Measurements from ENCODE around the gene PNN.
A peak's percentile ranks its signal among the peaks of the same experiment; 100 is the strongest.
"Not testable (repeated sequence)": the region's sequence is repeated elsewhere in the genome, so short reads cannot be mapped to it uniquely, and the experiment has no call there.

PNN gene

DNA sequence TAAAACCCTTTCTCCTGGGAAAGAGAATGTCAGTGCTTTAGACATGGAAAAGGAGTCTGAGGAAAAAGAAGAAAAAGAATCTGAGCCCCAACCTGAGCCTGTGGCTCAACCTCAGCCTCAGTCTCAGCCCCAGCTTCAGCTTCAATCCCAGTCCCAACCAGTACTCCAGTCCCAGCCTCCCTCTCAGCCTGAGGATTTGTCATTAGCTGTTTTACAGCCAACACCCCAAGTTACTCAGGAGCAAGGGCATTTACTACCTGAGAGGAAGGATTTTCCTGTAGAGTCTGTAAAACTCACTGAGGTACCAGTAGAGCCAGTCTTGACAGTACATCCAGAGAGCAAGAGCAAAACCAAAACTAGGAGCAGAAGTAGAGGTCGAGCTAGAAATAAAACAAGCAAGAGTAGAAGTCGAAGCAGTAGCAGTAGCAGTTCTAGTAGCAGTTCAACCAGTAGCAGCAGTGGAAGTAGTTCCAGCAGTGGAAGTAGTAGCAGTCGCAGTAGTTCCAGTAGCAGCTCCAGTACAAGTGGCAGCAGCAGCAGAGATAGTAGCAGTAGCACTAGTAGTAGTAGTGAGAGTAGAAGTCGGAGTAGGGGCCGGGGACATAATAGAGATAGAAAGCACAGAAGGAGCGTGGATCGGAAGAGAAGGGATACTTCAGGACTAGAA lies 6.1 kb downstream of the PNN start:
- no peak for DNase-seq (ENCODE audit: low spot score)

DNA sequence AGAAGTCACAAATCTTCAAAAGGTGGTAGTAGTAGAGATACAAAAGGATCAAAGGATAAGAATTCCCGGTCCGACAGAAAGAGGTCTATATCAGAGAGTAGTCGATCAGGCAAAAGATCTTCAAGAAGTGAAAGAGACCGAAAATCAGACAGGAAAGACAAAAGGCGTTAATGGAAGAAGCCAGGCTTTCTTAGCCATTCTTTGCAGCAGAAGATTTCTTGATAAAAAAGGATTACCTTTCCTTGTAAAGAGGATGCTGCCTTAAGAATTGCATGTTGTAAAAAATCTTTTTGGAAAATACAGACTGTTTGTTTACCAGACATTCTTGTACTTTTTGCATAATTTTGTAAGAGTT lies 6.6 kb downstream of the PNN start:
- DNase-seq (ENCODE audit: low spot score): no peak

DNA sequence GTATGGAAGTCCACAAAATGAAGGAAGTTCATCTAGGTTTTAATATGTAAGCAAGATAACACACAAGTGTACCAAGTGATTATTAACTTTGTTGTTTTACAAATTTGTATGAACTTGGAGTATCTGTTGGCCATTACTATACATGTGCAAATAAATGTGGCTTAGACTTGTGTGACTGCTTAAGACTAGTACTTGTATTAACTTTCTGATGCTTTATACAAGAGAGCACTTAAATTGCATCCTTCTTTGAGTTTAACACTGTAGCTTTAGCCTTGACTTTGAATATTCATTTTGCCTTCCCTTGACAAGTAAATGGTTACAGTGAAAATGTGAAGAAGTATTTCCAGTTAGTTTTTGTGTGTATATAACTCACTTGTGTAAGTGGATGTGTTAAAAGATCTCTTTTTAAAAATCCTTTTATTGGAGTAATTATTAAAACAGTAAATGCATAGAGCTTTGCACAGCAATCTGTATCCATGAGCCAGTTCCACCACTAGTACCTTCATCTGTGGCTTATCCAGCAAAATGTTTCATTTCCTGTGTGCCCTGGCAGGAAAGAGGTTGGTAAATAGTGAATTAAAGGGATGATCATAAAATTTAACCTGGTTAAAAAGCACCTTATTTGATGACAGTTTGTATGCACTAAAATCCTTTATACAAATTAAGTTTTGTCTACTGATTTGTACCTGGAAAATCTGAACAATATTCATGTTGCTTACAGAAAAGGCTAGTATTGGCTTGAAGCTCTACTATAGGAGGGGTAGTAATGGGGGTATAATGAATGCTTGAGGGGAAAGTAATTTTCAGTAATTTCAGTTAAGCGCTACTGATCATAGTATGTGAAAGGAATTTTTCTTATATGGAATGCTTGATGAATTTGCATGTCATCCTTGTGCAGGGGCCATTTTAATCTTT lies 8.0 kb downstream of the PNN start:
- DNase-seq (ENCODE audit: low spot score): no peak

DNA sequence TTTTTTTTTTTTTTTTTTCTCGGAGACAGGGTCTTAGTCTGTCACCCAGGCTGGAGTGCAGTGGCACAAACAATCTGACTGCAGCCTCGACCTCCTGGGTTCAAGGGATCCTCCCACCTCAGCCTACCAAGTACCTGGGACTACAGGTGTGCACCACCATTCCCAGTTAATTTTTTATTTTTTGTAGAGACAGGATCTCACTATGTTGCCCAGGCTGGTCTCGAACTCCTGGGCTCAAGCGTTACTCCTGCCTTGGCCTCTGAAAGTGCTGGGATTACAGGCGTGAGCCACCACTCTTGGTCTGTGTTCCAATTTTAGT lies 8.6 kb downstream of the PNN start:
- not testable (repeated sequence) for DNase-seq (ENCODE audit: low spot score)

DNA sequence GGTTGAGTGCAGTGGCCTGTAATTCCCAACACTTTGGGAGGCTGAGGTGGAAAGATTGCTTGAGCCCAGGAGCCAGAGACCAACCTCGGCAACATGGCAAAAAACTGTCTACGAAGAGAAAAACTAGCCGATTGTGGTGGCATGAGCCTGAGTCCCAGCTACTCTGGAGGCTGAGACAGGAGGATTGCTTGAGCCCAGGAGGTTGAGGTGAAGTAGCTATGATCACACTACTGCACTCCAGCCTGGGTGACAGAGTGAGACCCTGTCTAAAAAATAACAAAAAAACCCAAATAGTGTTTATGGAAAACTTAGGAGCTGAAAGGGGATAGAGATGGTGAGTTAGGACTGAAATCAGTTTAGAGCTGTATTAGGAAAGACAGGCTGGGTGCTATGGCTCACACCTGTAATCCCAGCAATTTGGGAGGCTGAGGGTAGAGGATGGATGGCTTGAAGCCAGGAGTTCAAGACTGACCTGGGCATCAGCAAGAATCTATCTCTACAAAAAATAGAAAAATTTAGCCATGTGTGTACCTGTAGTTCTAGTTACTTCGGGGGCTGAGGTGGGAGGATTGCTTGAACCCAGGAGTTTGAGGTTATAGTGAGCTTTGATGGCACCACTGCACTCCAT lies 9.7 kb downstream of the PNN start:
- DNase-seq (ENCODE audit: low spot score): no peak

DNA sequence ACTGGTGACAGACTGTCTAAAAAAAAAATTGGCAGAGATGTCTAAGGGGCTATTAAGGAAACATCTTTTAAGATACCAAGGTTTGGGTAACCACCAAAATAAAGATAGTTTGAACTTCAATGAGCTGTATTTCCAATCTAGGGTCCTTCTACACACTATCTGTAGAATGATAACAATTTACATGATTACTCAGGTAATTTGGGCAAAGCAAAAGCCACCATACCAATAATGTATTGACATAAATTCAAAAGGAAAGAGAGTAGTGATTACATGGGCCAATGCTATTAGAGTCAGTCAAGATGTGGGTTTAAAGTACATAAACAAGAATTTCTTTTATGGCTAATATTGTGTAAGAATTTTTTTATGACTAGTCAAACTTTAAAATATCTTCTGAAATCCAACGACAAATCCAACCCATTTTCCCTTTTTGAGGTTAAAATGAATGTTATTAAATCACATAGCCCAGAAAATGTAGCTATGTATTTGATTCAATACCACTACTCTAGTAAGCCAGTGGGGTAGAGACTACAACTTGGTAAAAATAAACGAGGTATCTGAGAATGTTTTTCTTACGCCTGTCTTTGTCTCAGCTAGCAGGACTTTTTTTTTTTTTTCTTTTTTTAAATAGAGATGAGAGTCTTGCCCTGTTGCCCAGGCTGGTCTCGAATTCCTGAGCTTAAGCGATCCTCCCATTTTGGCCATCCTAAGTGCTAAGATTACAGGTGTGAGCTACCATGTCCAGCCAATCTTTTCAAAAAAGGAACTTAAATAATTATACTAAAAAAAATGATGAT lies 10.4 kb downstream of the PNN start:
- no peak for DNase-seq (ENCODE audit: low spot score)

DNA sequence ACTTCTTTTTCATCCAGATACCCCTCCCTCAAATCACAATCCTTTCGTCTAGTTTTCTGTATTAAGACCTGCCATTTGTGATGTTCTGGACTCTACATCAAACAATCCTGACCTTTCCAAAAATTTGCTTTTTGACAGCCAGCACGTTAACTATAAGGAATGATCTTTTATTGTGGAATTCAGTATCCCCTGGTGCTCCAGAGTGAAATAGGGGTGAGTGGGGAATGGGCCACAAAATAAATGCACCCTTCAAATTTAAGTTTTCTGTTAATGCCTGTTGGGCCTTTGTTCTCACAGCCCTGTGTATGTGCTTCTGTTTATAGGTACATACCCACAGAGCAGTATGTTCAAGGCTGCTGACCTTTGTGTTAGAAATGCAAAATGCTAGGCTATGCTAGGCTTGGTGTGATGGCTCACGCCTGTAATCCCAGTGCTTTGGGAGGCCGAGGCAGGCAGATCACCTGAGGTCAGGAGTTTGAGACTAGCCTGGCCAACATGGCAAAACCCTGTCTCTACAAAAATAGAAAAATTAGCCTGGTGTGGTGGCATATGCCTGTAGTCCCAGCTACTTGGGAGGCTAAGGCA lies 12.0 kb downstream of the PNN start:
- DNase-seq (ENCODE audit: low spot score): no peak

DNA sequence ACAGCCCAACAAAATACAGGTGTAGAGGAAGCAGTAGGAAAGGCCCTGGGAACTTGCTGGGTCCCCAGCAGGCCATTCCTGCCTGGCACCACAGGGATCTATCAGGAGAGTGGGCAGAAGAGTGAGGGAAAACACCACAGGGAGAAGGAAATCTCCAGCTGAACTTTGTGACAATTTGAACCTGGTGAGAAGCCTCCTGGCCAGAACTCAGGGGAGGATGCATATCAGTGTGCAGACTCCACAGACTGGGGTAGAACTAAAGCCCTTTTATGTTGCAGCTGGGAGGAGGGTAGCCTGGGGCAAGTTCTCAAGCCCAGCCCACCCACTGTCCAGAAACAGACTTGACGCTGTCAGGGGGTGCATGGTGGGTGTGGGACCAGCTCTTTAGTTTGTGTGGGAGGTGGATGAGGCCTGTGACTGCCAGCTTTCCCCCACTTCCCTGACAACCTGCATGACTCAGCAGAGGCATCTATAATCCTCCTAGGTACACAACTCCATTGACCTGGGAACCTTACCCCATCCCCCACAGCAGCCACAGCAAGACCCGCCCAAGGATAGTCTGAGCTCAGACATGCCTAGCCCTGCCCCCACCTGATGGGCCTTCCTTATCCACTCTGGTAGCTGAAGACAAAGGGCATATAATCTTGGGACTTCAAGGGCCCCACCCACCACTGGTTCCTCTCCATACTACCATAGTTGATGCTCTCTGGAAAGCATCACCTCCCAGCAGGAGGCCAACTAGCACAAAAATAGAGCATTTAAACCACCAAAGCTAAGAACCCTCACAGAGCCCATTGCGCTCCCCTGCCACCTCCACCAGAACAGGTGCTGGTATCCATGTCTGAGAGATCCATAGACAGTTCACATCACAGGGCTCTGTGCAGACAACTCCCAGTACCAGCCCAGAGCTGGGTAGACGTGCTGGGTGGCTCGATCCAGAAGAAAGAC lies 28.9 kb downstream of the PNN start:
- no peak for DNase-seq (ENCODE audit: low spot score)

DNA sequence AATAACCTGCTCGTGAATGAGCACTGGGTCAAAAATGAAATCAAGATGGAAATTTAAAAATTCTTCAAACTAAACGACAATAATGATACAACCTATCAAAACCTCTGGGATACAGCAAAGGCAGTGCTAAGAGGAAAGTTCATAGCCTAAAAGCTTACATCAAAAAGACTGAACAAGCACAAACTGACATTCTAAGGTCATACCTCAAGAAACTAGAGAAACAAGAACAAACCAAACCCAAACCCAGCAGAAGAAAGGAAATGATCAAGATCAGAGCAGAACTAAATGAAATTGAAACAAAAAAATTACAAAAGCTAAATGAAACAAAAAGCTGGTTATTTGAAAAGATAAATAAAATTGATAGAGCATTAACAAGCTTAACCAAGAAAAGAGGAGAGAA lies 32.4 kb downstream of the PNN start:
- not testable (repeated sequence) for DNase-seq (ENCODE audit: low spot score)

DNA sequence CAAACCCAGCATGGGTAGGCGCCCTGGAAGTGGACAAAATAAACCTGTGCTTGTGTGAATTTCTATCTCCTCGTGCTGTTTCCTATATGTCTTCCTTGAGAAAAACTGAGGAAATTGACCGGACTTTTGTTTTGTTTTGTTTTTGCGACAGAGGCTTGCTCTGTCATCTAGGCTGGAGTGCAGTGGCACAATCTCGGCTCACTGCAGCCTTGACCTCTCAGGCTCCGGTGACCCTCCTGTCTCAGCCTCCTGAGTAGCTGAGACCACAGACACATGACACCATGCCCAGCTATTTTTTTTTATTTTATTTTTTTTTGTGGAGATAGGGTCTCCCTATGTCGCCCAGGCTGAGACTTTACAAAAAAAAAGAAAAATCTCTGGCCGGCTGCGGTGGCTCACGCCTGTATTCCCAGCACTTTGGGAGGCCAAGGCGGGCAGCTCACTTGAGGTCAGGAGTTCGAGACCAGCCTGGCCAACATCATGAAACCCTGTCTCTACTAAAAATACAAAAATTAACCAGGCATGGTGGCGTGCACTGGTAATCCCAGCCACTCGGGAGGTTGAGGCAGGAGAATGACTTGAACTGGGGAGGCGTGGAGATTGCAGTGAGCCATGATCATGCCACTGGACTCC lies 36.2 kb downstream of the PNN start:
- DNase-seq (ENCODE audit: low spot score): no peak

DNA sequence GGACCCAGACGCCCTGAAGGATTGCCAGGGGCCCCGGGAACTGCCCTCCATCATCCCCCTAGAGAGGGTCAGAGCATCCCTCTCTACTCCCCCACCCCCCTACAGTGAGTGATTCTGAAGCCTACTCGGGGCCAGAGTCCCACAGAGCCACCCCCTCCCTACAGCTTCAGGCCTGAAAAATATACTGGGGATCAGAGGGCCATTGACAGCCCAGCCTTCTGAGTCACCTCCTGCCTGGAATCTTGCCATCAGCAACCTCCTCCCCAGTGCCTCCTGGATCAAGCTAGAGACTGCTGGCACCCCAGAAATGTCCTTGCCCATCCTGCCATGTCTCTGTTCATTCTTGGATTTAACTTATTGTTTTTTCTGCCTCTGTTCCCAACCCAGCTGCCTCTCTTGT lies 37.0 kb downstream of the PNN start:
- no peak for DNase-seq (ENCODE audit: low spot score)

DNA sequence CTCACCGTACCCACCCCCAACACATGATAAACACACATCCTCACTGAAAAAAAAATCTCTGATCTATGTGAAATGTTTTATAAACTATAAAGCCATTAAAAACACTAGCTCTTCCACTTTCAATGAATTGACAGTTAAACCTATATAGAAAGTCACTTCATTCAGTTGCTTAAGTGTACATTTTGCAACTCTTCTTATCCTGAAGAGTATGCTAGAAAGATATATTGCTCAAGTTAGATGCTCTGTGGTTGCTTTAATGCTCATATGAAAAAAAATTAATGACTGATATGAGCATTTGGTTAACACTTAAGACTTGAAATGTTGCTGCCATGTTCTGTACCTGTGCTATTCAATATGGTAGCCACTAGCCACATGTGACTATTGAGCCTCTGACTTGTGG lies 37.6 kb downstream of the PNN start:
- DNase-seq (ENCODE audit: low spot score): no peak

DNA sequence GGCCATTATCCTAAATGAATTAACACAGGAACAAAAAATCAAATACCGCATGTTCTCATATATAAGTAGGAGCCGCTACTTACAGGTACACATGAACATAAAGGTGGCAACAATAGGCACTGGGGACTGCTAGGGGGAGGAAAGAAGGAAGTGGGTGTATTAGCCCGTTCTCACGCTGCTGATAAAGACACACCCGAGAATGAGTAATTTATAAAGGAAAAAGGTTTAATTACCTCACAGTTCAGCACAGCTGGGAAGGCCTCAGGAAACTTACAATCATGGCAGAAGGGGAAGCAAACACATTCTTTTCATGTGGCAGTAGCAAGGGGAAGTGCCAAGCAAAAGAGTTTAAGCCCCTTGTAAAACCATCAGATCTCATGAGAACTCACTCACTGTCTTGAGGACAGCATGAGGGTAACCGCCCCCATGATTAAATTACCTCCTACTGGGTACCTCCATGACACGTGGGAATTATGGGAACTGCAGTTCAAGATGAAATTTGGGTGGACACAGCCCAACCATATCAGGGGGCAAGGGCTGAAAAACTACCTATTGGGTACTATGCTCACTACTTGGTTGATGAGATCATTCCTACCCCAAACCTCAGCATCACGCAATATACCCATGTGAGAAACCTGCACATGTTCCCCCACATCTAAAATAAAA lies 42.3 kb downstream of the PNN start:
- DNase-seq (ENCODE audit: low spot score): no peak

DNA sequence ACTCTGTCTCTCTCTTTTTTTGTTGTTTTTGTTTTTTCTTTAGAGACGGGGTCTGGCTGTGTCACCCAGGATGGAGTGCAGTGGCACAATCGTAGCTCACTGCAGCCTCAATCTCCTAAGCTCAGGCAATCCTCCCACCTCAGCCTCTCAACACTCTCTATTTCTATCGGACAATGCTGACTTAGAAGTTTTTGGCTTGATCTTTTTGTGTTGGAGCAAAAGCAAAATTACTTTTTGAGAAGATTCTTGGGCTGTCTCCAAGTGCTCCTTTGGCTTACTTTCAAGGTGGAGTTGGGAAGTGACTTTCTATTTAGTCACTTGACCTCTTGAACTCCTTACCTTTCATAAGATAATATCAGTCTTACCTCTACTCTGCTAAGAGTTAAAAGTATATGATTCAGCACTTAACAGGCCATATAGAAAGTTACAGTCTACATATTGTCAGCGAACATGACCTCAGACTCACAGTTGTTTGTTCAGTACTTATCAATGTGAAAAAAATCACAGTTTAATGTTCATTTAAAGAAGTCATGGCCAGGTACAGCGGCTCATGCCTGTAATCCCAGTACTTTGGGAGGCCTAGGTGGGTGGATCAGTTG lies 43.2 kb downstream of the PNN start:
- no peak for DNase-seq (ENCODE audit: low spot score)

DNA sequence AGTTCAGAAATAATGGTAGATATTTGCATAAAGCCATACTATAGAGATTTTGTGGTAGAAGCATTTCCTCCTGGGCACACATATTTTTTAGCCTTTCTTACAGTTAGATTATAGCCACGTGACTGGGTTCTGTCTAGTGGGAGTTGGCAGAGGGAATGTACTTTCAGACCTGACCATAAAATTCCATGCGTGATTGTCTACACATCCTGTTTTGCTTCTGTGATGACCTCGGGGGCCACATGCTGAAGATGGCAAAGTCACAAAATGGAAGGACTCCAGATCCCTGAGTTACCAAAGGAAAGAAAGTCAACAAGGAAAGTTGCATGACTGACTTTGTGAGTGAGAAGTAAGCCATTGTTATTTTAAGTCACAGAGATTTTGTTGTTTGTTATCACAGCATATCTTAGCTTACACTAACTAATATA lies 44.0 kb downstream of the PNN start:
- peak; percentile 72 for DNase-seq (ENCODE audit: low spot score)

DNA sequence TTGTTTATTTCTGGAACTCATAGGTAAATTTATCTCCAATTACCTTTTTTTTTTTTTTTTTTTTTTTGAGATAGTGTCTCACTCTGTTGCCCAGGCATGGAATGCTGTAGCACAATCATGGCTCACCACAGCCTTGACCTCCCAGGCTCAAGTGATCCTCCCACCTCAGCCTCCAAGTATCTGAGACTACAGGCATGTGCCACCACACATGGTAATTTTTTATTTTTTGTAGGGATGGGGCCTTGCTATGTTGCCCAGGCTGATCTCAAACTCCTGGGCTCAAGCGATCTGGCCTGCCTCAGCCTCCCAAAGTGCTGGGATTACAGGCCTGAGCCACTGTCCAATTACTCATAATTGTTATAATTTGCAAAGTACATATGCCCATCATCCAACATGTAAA lies 45.4 kb downstream of the PNN start:
- DNase-seq (ENCODE audit: low spot score): not testable (repeated sequence)

DNA sequence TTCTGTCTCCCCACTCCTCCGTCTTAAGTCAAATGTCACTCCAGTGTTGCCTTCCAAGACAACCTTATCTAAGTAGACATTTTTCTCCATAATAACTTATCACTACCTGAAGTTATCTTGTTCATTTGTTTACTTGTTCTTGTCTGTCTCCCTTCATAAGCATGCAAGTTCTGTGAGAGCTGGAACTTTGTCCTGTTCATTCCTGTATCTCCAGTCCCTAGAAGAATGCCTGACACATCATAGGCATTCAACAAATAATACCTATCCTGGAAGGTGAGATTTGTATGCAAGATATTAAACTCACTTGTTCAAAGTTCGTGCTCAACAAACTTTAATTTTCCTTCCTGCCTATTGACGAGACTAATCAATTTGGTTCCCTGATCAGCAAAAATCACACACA lies 53.0 kb downstream of the PNN start:
- no peak for DNase-seq (ENCODE audit: low spot score)

DNA sequence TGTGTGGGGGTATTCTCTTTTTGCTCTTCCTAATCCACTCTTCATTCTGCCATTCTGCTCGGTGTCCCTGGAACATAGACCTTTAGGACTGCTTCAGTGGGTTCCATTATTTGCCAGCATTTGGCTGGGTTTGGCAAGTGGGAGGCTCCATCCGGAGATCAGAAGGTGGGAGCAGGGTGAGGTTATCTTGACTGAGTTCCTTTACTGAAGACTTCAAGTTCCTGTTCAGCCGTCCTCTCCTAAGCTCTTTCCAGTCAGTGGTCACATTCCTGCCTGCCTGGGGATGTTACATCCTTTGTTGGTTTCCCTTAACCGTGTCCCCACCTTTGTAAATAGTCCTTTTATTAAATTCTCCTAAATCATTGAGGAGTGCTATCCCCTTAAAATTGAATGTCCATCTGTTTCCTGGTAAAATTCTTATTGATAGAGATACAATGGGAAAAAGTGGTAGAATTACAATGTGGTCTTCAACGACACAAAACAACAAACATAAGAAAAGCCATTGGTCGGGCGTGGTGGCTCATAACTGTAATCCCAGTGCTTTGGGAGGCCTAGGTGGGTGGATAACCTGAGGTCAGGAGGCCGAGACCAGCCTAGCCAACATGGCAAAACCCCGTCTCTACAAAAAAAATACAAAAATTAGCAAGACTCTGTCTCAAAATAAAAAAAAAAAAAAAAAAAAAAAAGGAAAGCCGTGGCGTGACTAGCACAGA lies 53.6 kb downstream of the PNN start:
- no peak for DNase-seq (ENCODE audit: low spot score)

DNA sequence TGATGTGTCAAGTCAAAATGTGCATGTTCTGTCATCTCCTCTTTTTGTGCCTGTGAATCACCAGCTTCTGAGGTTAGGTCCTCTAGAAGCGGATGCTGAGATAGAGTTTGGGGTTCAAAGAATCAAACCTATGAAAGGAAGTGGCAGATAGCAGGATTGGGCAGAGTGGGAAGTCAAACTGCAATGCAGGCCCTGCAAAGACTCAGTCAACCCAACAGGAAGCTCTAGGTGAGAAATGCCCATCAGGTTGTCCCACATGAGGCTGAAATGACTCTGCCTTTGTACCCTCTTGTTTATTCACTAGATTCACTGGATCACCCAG lies 54.1 kb downstream of the PNN start:
- DNase-seq (ENCODE audit: low spot score): peak; percentile 37
